ENCODE measurements around the gene IL17C. TPM values are rescaled to one million over a fixed set of nuclear protein-coding genes. Genes with fewer than 3 reads are reported as not detected.

Gene IL17C
- total and polyA plus RNA-seq, 2 donors (not counting 1 experiment from before 2014, with no cell fraction given): 1.3 to 1.5 TPM

DNA sequence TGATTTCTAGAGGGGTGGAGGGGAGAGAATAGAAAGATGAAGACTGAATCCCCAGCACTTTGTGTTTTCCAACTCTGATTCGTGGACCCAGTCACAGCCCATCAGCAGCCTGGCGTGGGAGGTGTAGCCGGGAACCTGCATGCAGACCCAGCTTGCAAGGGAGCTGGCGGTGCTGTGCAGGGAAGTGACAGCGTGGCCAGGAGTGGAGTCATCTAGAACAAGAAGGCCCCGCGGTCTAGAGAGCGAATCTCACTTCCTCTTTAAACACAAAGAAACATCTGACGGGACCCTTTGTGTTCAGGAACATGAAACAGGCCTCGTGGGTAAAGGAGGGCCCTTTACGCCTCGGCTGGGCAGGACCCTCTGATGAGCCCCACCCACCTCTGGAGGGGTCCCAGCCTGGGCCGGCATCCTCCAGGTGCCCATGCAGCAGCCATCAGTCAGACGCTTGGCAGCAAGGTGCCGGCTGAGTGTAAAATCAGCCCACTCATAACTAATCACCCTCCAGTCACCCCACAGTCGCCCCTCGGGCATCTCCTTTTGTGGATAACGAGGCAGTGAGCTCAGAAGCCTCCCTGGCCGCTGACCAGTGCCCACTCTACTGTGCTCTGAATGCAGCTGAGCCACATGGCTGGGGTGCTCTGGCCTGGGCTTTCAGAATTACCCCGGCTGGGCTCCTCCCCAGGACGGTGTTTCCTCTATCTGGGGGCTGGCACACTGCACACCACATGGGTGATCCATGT lies 43.5 kb downstream of the IL17C start:
- H3K27ac Mint-ChIP-seq: peak overlapping the region; percentile 97
- H3K27me3 ChIP-seq (replicated peaks in 1 of 4; ENCODE audit: control extremely low read depth in 1 of 4, control insufficient read depth in 3 of 4, insufficient read depth in 4 of 4, low read length in 3 of 4): no peaks in the 10 kb centered on the region
- no peaks in the 10 kb centered on the region for H3K9me3 Mint-ChIP-seq (ENCODE audit: insufficient read depth)
- H3K4me1 Mint-ChIP-seq: peaks cover 43% of the 10 kb centered on the region
- CTCF ChIA-PET: interaction anchor here (0.7 to 3.4 kb wide), 12 partner anchors 11 to 434 kb away, joined by 3 to 14 read pairs (median 5); no protein-coding TSS in a partner anchor
- DNase-seq: peak; percentile 91
- peaks cover 0 to 30% of the 10 kb centered on the region in 2 experiments for H3K36me3 ChIP-seq (replicated peaks in 1 of 2; ENCODE audit: control extremely low read depth in 1 of 2, control insufficient read depth in 1 of 2, extremely low read depth in 1 of 2, insufficient read depth in 2 of 2, low read length in 1 of 2)
- peak overlapping the region in 4 of 5 experiments; percentile 12 to 46 (median 38) for H3K4me3 ChIP-seq (ENCODE audit: control extremely low read depth in 1 of 5, extremely low read depth in 1 of 5, insufficient read depth in 1 of 5, low read depth in 2 of 5, low read length in 4 of 5)
- H3K27ac ChIP-seq (ENCODE audit: low read length in 2 of 2): peak overlapping the region; percentile 83 to 91
- H3K9me3 ChIP-seq (ENCODE audit: control extremely low read depth in 1 of 3, control insufficient read depth in 2 of 3, insufficient read depth in 1 of 3, low read length in 2 of 3): no peaks in the 10 kb centered on the region
- peak overlapping the region; percentile 62 for H2AFZ ChIP-seq (ENCODE audit: insufficient read depth, low read depth, low read length, poor library complexity, severe bottlenecking)
- H3K9ac ChIP-seq (ENCODE audit: low read length): peak overlapping the region; percentile 53
- POLR2A ChIA-PET: interaction anchor here (0.8 to 2.2 kb wide), 7 partner anchors 10 to 49 kb away, joined by 3 to 14 read pairs (median 4); partner anchors contain the start of genes CYBA and MVD
- peak overlapping the region; percentile 91 for H3K4me2 ChIP-seq (replicated peaks; ENCODE audit: low read depth, low read length, poor library complexity, severe bottlenecking)
- H4K20me1 ChIP-seq (ENCODE audit: control insufficient read depth, insufficient read depth, low read length, poor library complexity, severe bottlenecking): peaks cover 51% of the 10 kb centered on the region
- TF ChIP-seq EZH2 (IDR thresholded peaks at IDR 0.05; ENCODE audit: borderline replicate concordance, insufficient read depth, low read depth, low read length, poor library complexity, severe bottlenecking): no peak
- TF ChIP-seq, protein P1, sequence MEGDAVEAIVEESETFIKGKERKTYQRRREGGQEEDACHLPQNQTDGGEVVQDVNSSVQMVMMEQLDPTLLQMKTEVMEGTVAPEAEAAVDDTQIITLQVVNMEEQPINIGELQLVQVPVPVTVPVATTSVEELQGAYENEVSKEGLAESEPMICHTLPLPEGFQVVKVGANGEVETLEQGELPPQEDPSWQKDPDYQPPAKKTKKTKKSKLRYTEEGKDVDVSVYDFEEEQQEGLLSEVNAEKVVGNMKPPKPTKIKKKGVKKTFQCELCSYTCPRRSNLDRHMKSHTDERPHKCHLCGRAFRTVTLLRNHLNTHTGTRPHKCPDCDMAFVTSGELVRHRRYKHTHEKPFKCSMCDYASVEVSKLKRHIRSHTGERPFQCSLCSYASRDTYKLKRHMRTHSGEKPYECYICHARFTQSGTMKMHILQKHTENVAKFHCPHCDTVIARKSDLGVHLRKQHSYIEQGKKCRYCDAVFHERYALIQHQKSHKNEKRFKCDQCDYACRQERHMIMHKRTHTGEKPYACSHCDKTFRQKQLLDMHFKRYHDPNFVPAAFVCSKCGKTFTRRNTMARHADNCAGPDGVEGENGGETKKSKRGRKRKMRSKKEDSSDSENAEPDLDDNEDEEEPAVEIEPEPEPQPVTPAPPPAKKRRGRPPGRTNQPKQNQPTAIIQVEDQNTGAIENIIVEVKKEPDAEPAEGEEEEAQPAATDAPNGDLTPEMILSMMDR (IDR thresholded peaks at IDR 0.05): no peak
- H3K4me3 Mint-ChIP-seq: peak overlapping the region; percentile 87
- 8% methylated on average over 20 of the region's 21 CpGs for WGBS (ENCODE audit: insufficient coverage)
- H3K4me1 ChIP-seq (ENCODE audit: control insufficient read depth in 2 of 2, insufficient read depth in 2 of 2, low read length in 2 of 2): peaks cover 36 to 56% of the 10 kb centered on the region in 2 donors
- H3K79me2 ChIP-seq (ENCODE audit: control insufficient read depth, insufficient read depth, low read length): peaks cover 44% of the 10 kb centered on the region
- intact Hi-C loops (cut with micrococcal nuclease): loop anchor here (1.0 to 10.0 kb wide), 5 partner anchors 19 to 883 kb away; partner anchors contain the start of genes CTU2, CYBA, MVD and RNF166
- H3K27me3 Mint-ChIP-seq: no peaks in the 10 kb centered on the region
- peak; percentile 70 for ATAC-seq (ENCODE audit: low read depth)

All from B cell (primary cell).